Superior temporal gyrus (tissue), 1 donor: ENCODE measurements around the gene GOLIM4.
"Not testable (repeated sequence)": the region's sequence is repeated elsewhere in the genome, so short reads cannot be mapped to it uniquely, and the experiment has no call there.

Experiments used
- DNase-seq: peaks from one replicate; pipeline ENCODE4 v3.0.0-alpha.2; 2016; ENCODE audit errors: extremely low spot score

The GOLIM4 gene

GRCh38 chr3:168048414-168049330 is 47.1 kb downstream of the GOLIM4 start:
- no peak for DNase-seq

GRCh38 chr3:168047936-168048335 is 47.8 kb downstream of the GOLIM4 start:
- no peak for DNase-seq

- DNase-seq, result peak; percentile 97
Observed at GRCh38 chr3:168047190-168047795, 48.4 kb downstream of the GOLIM4 start.

GRCh38 chr3:168044049-168044448 is 51.7 kb downstream of the GOLIM4 start:
- no peak for DNase-seq

- peak; percentile 74 for DNase-seq
Observed at GRCh38 chr3:168040607-168041208, 55.0 kb downstream of the GOLIM4 start.

GRCh38 chr3:168037020-168037419 is 58.7 kb downstream of the GOLIM4 start:
- DNase-seq, result no peak

GRCh38 chr3:168036619-168037018 is 59.1 kb downstream of the GOLIM4 start:
- DNase-seq, result no peak

- no peak for DNase-seq
Observed at GRCh38 chr3:168034152-168034928, 61.4 kb downstream of the GOLIM4 start.

- DNase-seq, result no peak
Observed at GRCh38 chr3:168030577-168030976, 65.1 kb downstream of the GOLIM4 start.

- DNase-seq, result no peak
Observed at GRCh38 chr3:168029705-168030104, 66.0 kb downstream of the GOLIM4 start.

GRCh38 chr3:168028086-168028485 is 67.6 kb downstream of the GOLIM4 start:
- no peak for DNase-seq

GRCh38 chr3:168026764-168027163 is 69.0 kb downstream of the GOLIM4 start:
- DNase-seq, result no peak

- no peak for DNase-seq
Observed at GRCh38 chr3:168025076-168025475, 70.6 kb downstream of the GOLIM4 start.

GRCh38 chr3:168024537-168024941 is 71.2 kb downstream of the GOLIM4 start:
- DNase-seq, result no peak

- DNase-seq, result no peak
Observed at GRCh38 chr3:168021737-168022450, 73.8 kb downstream of the GOLIM4 start.

- DNase-seq, result not testable (repeated sequence)
Observed at GRCh38 chr3:168011280-168011679, 84.4 kb downstream of the GOLIM4 start.

- DNase-seq, result no peak
Observed at GRCh38 chr3:168006584-168006983, 89.1 kb downstream of the GOLIM4 start.

- DNase-seq, result no peak
Observed at GRCh38 chr3:168003911-168004310, 91.8 kb downstream of the GOLIM4 start.

GRCh38 chr3:168002786-168003368 is 92.8 kb downstream of the GOLIM4 start:
- DNase-seq, result no peak

- DNase-seq, result no peak
Observed at GRCh38 chr3:168001244-168001643, 94.5 kb downstream of the GOLIM4 start.

GRCh38 chr3:167998253-167998652 is 97.5 kb downstream of the GOLIM4 start:
- DNase-seq, result no peak
